HK-2 (cell line): Measurements from ENCODE around the gene SPAG5.
"Not testable (repeated sequence)": the region's sequence is repeated elsewhere in the genome, so short reads cannot be mapped to it uniquely, and the experiment has no call there.

Source experiments
- DNase-seq: peaks from one replicate; pipeline ENCODE4 v3.0.0-alpha.2; 2018; ENCODE audit not compliant: unreplicated experiment

Gene SPAG5

GRCh38 chr17:28612936-28613872 lies 14.4 kb upstream of the SPAG5 start:
- no peak for DNase-seq

GRCh38 chr17:28612531-28612930 lies 13.7 kb upstream of the SPAG5 start:
- no peak for DNase-seq

GRCh38 chr17:28610376-28610775 lies 11.6 kb upstream of the SPAG5 start:
- no peak for DNase-seq

GRCh38 chr17:28604031-28604430 lies 5.2 kb upstream of the SPAG5 start:
- DNase-seq = not testable (repeated sequence)

- DNase-seq = peak; percentile 71
These were observed 723 bp upstream of the SPAG5 start for GRCh38 chr17:28599311-28600184.

- DNase-seq = no peak
These were observed 436 bp downstream of the SPAG5 start for GRCh38 chr17:28598389-28598788.

GRCh38 chr17:28597606-28598383 lies 1.0 kb downstream of the SPAG5 start:
- no peak for DNase-seq

GRCh38 chr17:28592260-28592659 lies 6.6 kb downstream of the SPAG5 start:
- DNase-seq = no peak

- no peak for DNase-seq
These were observed 13.0 kb downstream of the SPAG5 start for GRCh38 chr17:28585851-28586250.

- DNase-seq = no peak
These were observed 14.4 kb downstream of the SPAG5 start for GRCh38 chr17:28584434-28584833.

GRCh38 chr17:28582513-28582912 lies 16.3 kb downstream of the SPAG5 start:
- no peak for DNase-seq

- no peak for DNase-seq
These were observed 17.9 kb downstream of the SPAG5 start for GRCh38 chr17:28580959-28581358.

- DNase-seq = no peak
These were observed 19.3 kb downstream of the SPAG5 start for GRCh38 chr17:28579526-28579925.

GRCh38 chr17:28578246-28579195 lies 20.3 kb downstream of the SPAG5 start:
- DNase-seq = no peak

GRCh38 chr17:28577466-28577824 lies 21.4 kb downstream of the SPAG5 start:
- no peak for DNase-seq

GRCh38 chr17:28576758-28577465 lies 21.9 kb downstream of the SPAG5 start, which contains the start of gene ALDOC:
TSS of gene ALDOC (minus strand) at chr17:28576895. CDS start at chr17:28575532, 1,363 bp downstream.
- no peak for DNase-seq

- DNase-seq = not testable (repeated sequence)
These were observed 22.8 kb downstream of the SPAG5 start for GRCh38 chr17:28576016-28576415.

GRCh38 chr17:28575126-28575795 lies 23.6 kb downstream of the SPAG5 start:
- DNase-seq = no peak

- DNase-seq = no peak
These were observed 24.3 kb downstream of the SPAG5 start for GRCh38 chr17:28574526-28574925.
